ENCODE measurements around the gene HES5. TPM values are rescaled to one million over a fixed set of nuclear protein-coding genes. Genes with fewer than 3 reads are reported as not detected.
A peak's percentile ranks its signal among the peaks of the same experiment; 100 is the strongest.

Gene HES5
- total RNA-seq, 1 experiment from 2014 or later, result 0.84 TPM

- Histone ChIP-seq H3K4me2 (ENCODE audit: low read length) (no peak overlapping the region), H3K9ac (ENCODE audit: low read length) (no peak overlapping the region), H2AFZ (ENCODE audit: low read length) (no peak overlapping the region), H3F3A (ENCODE audit: low read length, unreplicated experiment) (no peaks in the 10 kb centered on the region), H3K27ac (ENCODE audit: low read length) (no peak overlapping the region), H3K79me2 (ENCODE audit: low read length) (no peaks in the 10 kb centered on the region), H3K27me3 (ENCODE audit: low read length) (no peaks in the 10 kb centered on the region), H3K9me2 (replicated peaks; ENCODE audit: low read length) (no peaks in the 10 kb centered on the region), H3K4me3 (ENCODE audit: low read length) (no peak overlapping the region), H4K20me1 (ENCODE audit: low read length) (no peaks in the 10 kb centered on the region), H3K4me1 (ENCODE audit: insufficient read depth, low read length) (no peaks in the 10 kb centered on the region), H3K9me3 (ENCODE audit: low read length) (no peaks in the 10 kb centered on the region), H3K36me3 (ENCODE audit: low read depth, low read length) (peaks cover 67% of the 10 kb centered on the region)
- ChIA-PET POLR2A (ENCODE audit: unreplicated experiment) (no interaction called here), CTCF (interaction anchor here (0.6 kb wide), 1 partner anchor 32 kb away, joined by 4 read pairs; no protein-coding TSS in a partner anchor)
- no peak for DNase-seq
- TF ChIP-seq CTCF (conservative IDR thresholded peaks at IDR 0.05; ENCODE audit: low read depth, low read length) (peak; percentile 51), EZH2phosphoT487 (IDR thresholded peaks at IDR 0.05; ENCODE audit: borderline replicate concordance, low read length) (no peak)
- peak; percentile 37 for ATAC-seq
- no TSS peak for BruUV-seq (replicated peaks)
- intact Hi-C loops (cut with micrococcal nuclease), result no loop called here
These were observed 14.9 kb downstream of the HES5 start for GRCh38 chr1:2514863-2515762.

GRCh38 chr1:2513939-2514652 is 16.0 kb downstream of the HES5 start:
- ATAC-seq (no peak), DNase-seq (no peak)
- Histone ChIP-seq H4K20me1 (ENCODE audit: low read length) (no peaks in the 10 kb centered on the region), H3K36me3 (ENCODE audit: low read depth, low read length) (peaks cover 72% of the 10 kb centered on the region), H3K9ac (ENCODE audit: low read length) (no peak overlapping the region), H3K27me3 (ENCODE audit: low read length) (no peaks in the 10 kb centered on the region), H3K4me2 (ENCODE audit: low read length) (no peak overlapping the region), H2AFZ (ENCODE audit: low read length) (no peak overlapping the region), H3K27ac (ENCODE audit: low read length) (no peak overlapping the region), H3K79me2 (ENCODE audit: low read length) (no peaks in the 10 kb centered on the region), H3K4me3 (ENCODE audit: low read length) (no peak overlapping the region), H3K9me3 (ENCODE audit: low read length) (no peaks in the 10 kb centered on the region), H3F3A (ENCODE audit: low read length, unreplicated experiment) (no peaks in the 10 kb centered on the region), H3K9me2 (replicated peaks; ENCODE audit: low read length) (no peaks in the 10 kb centered on the region), H3K4me1 (ENCODE audit: insufficient read depth, low read length) (no peaks in the 10 kb centered on the region)
- TF ChIP-seq EZH2 (IDR thresholded peaks at IDR 0.05; ENCODE audit: low read length, unreplicated experiment) (no peak), EZH2phosphoT487 (IDR thresholded peaks at IDR 0.05; ENCODE audit: borderline replicate concordance, low read length) (no peak)
- CTCF ChIA-PET, result no interaction called here
- no TSS peak for BruUV-seq (replicated peaks)
- intact Hi-C loops (cut with micrococcal nuclease), result no loop called here
- POLR2A ChIA-PET (ENCODE audit: unreplicated experiment), result no interaction called here

GRCh38 chr1:2512862-2513421 is 17.1 kb downstream of the HES5 start:
- H3K27ac ChIP-seq (ENCODE audit: low read length), result no peak overlapping the region
- POLR2A ChIA-PET (ENCODE audit: unreplicated experiment), result no interaction called here
- no peak overlapping the region for H2AFZ ChIP-seq (ENCODE audit: low read length)
- H3K9ac ChIP-seq (ENCODE audit: low read length), result no peak overlapping the region
- ATAC-seq (no peak), DNase-seq (no peak)
- no peaks in the 10 kb centered on the region for H3K4me1 ChIP-seq (ENCODE audit: insufficient read depth, low read length)
- no peaks in the 10 kb centered on the region for H3K27me3 ChIP-seq (ENCODE audit: low read length)
- no peaks in the 10 kb centered on the region for H4K20me1 ChIP-seq (ENCODE audit: low read length)
- intact Hi-C loops (cut with micrococcal nuclease), result no loop called here
- H3K9me3 ChIP-seq (ENCODE audit: low read length), result no peaks in the 10 kb centered on the region
- H3F3A ChIP-seq (ENCODE audit: low read length, unreplicated experiment), result no peaks in the 10 kb centered on the region
- BruUV-seq (replicated peaks), result no TSS peak
- H3K36me3 ChIP-seq (ENCODE audit: low read depth, low read length), result peaks cover 68% of the 10 kb centered on the region
- TF ChIP-seq CTCF (conservative IDR thresholded peaks at IDR 0.05; ENCODE audit: low read depth, low read length) (no peak), EZH2phosphoT487 (IDR thresholded peaks at IDR 0.05; ENCODE audit: borderline replicate concordance, low read length) (no peak), EZH2 (IDR thresholded peaks at IDR 0.05; ENCODE audit: low read length, unreplicated experiment) (no peak)
- H3K4me2 ChIP-seq (ENCODE audit: low read length), result no peak overlapping the region
- no peaks in the 10 kb centered on the region for H3K79me2 ChIP-seq (ENCODE audit: low read length)
- no peaks in the 10 kb centered on the region for H3K9me2 ChIP-seq (replicated peaks; ENCODE audit: low read length)
- H3K4me3 ChIP-seq (ENCODE audit: low read length), result no peak overlapping the region
- CTCF ChIA-PET, result no interaction called here
